Nephron (organoid): Measurements from ENCODE around the gene LAMB4.

Source experiments
- H3K27ac Mint-ChIP-seq, 3 experiments: 2 replicates each; pipeline ENCODE4 v1.8.0; 2020; ENCODE audit warnings: mixed read lengths in 3 of 3, mild to moderate bottlenecking in 2 of 3, moderate library complexity in 1 of 3
- H3K27me3 Mint-ChIP-seq: 2 replicates; pipeline ENCODE4 v1.8.0; 2021; ENCODE audit warnings: low read depth, mild to moderate bottlenecking, moderate library complexity, mixed read lengths
- H3K36me3 Mint-ChIP-seq: 2 replicates; pipeline ENCODE4 v1.8.0; 2020; ENCODE audit warnings: low read depth, mixed read lengths
- H3K4me1 Mint-ChIP-seq: 2 replicates; pipeline ENCODE4 v1.8.0; 2020; ENCODE audit warnings: mixed read lengths
- H3K4me3 Mint-ChIP-seq, 3 experiments: 2 replicates each; pipeline ENCODE4 v1.8.0; 2020; ENCODE audit warnings: mild to moderate bottlenecking in 3 of 3, mixed read lengths in 3 of 3, moderate library complexity in 2 of 3
- H3K9me3 Mint-ChIP-seq: 2 replicates; pipeline ENCODE4 v1.8.0; 2020; ENCODE audit warnings: mixed read lengths
- CTCF ChIP-seq, 3 experiments: fragments of 200-600 bp; sonication (generic); IDR thresholded peaks; one replicate each; pipeline ENCODE4 v1.5.0; 2021; ENCODE audit warnings: antibody characterized with exemption in 3 of 3; ENCODE audit not compliant: unreplicated experiment in 3 of 3

LAMB4 gene

GRCh38 chr7:108114117-108114841 is 15.9 kb downstream of the LAMB4 start:
- peak in 2 of 3 experiments; percentile 28 to 44 for TF ChIP-seq CTCF (IDR thresholded peaks at IDR 0.05; ENCODE audit: unreplicated experiment in 3 of 3)
- Mint-ChIP-seq H3K27ac (no peak overlapping the region), H3K4me1 (no peaks in the 10 kb centered on the region), H3K4me3 (no peak overlapping the region), H3K36me3 (no peaks in the 10 kb centered on the region), H3K27me3 (peaks cover 4% of the 10 kb centered on the region), H3K9me3 (no peaks in the 10 kb centered on the region)

- no peak overlapping the region for H3K27ac Mint-ChIP-seq
- H3K36me3 Mint-ChIP-seq = no peaks in the 10 kb centered on the region
- no peak overlapping the region for H3K4me3 Mint-ChIP-seq
- no peaks in the 10 kb centered on the region for H3K4me1 Mint-ChIP-seq
- no peaks in the 10 kb centered on the region for H3K27me3 Mint-ChIP-seq
- no peak for TF ChIP-seq CTCF (IDR thresholded peaks at IDR 0.05; ENCODE audit: unreplicated experiment in 3 of 3)
- no peaks in the 10 kb centered on the region for H3K9me3 Mint-ChIP-seq
These were observed 17.5 kb downstream of the LAMB4 start for GRCh38 chr7:108112683-108113082.

GRCh38 chr7:108109221-108109908 is 20.8 kb downstream of the LAMB4 start:
- Mint-ChIP-seq H3K4me1 (no peaks in the 10 kb centered on the region), H3K27me3 (no peaks in the 10 kb centered on the region), H3K27ac (peak overlapping the region in 2 of 3 experiments; percentile 39 to 73), H3K9me3 (no peaks in the 10 kb centered on the region), H3K36me3 (no peaks in the 10 kb centered on the region), H3K4me3 (no peak overlapping the region)
- TF ChIP-seq CTCF (IDR thresholded peaks at IDR 0.05; ENCODE audit: unreplicated experiment in 3 of 3) = peak; percentile 18 to 37 (median 28)

- Mint-ChIP-seq H3K9me3 (no peaks in the 10 kb centered on the region), H3K36me3 (no peaks in the 10 kb centered on the region), H3K27ac (peak overlapping the region in 2 of 3 experiments; percentile 31 to 71), H3K4me1 (no peaks in the 10 kb centered on the region), H3K27me3 (no peaks in the 10 kb centered on the region), H3K4me3 (no peak overlapping the region)
- no peak for TF ChIP-seq CTCF (IDR thresholded peaks at IDR 0.05; ENCODE audit: unreplicated experiment in 3 of 3)
These were observed 22.0 kb downstream of the LAMB4 start for GRCh38 chr7:108108131-108108530.

- H3K36me3 Mint-ChIP-seq = no peaks in the 10 kb centered on the region
- no peak for TF ChIP-seq CTCF (IDR thresholded peaks at IDR 0.05; ENCODE audit: unreplicated experiment in 3 of 3)
- H3K9me3 Mint-ChIP-seq = no peaks in the 10 kb centered on the region
- no peak overlapping the region for H3K27ac Mint-ChIP-seq
- H3K4me1 Mint-ChIP-seq = peaks cover 9% of the 10 kb centered on the region
- H3K4me3 Mint-ChIP-seq = no peak overlapping the region
- no peaks in the 10 kb centered on the region for H3K27me3 Mint-ChIP-seq
These were observed 25.8 kb downstream of the LAMB4 start for GRCh38 chr7:108104324-108104723.
